ENCODE results near the gene PRM3.

Gene PRM3

GRCh38 chr16:11258553-11259492, 14.6 kb downstream of the PRM3 start:
- DNase-seq: peak; percentile 57

GRCh38 chr16:11257131-11257938, 16.1 kb downstream of the PRM3 start:
- DNase-seq: peak; percentile 73

GRCh38 chr16:11256661-11257130, 16.7 kb downstream of the PRM3 start:
- DNase-seq: peak; percentile 43

GRCh38 chr16:11255737-11256660, 17.4 kb downstream of the PRM3 start, which contains the start of gene SOCS1:
SOCS1 (minus strand) TSS chr16:11256204; CDS start chr16:11255478, 726 bp downstream.
- peak; percentile 89 for DNase-seq

GRCh38 chr16:11254913-11255736, 18.3 kb downstream of the PRM3 start:
- DNase-seq: peak; percentile 75

GRCh38 chr16:11253995-11254912, 19.2 kb downstream of the PRM3 start:
- DNase-seq: peak; percentile 19

GRCh38 chr16:11253009-11253994, 20.1 kb downstream of the PRM3 start:
- DNase-seq: peak; percentile 50

GRCh38 chr16:11252482-11252931, 20.9 kb downstream of the PRM3 start:
- DNase-seq: no peak

- peak; percentile 91 for DNase-seq
Measured at GRCh38 chr16:11251525-11252481, 21.6 kb downstream of the PRM3 start.

- DNase-seq: no peak
Measured at GRCh38 chr16:11250786-11251524, 22.5 kb downstream of the PRM3 start.

GRCh38 chr16:11250091-11250785, 23.2 kb downstream of the PRM3 start:
- no peak for DNase-seq

- DNase-seq: no peak
Measured at GRCh38 chr16:11249233-11250061, 24.0 kb downstream of the PRM3 start.

- no peak for DNase-seq
Measured at GRCh38 chr16:11248133-11248532, 25.3 kb downstream of the PRM3 start.

GRCh38 chr16:11245988-11246387, 27.4 kb downstream of the PRM3 start:
- DNase-seq: no peak

GRCh38 chr16:11245222-11245737, 28.1 kb downstream of the PRM3 start:
- no peak for DNase-seq

Data from CD4-positive, alpha-beta T cell treated with Interleukin-6 for 4 hours (primary cell).